DMS53 treated with DMSO at 0.1 percent for 48 hours (cell line): Measurements from ENCODE around the gene PDE7B.
A peak's percentile ranks its signal among the peaks of the same experiment; 100 is the strongest.
"Not testable (repeated sequence)": the region's sequence is repeated elsewhere in the genome, so short reads cannot be mapped to it uniquely, and the experiment has no call there.

Source experiments
- DNase-seq: peaks from one replicate; lab custom pipeline; 2025; ENCODE audit not compliant: unreplicated experiment; lab: John Stamatoyannopoulos, UW

Gene PDE7B

GRCh38 chr6:136175873-136176272 lies 324.4 kb downstream of the PDE7B start:
- no peak for DNase-seq

DNA sequence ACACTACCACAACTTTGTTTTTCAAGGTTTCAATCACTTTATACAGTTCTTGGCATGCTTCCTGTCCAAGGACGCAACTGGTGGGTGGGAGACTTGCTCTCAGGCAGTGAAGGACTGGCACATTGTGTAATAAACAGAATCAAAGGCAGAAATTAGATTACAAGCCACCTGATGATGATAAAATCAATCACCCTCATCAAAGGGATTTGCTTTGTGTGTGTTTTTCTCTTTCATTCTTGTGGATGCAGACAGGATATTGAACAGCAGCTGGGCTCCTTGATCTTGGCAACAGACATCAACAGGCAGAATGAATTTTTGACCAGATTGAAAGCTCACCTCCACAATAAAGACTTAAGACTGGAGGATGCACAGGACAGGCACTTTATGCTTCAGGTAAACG lies 327.2 kb downstream of the PDE7B start:
- no peak for DNase-seq

DNA sequence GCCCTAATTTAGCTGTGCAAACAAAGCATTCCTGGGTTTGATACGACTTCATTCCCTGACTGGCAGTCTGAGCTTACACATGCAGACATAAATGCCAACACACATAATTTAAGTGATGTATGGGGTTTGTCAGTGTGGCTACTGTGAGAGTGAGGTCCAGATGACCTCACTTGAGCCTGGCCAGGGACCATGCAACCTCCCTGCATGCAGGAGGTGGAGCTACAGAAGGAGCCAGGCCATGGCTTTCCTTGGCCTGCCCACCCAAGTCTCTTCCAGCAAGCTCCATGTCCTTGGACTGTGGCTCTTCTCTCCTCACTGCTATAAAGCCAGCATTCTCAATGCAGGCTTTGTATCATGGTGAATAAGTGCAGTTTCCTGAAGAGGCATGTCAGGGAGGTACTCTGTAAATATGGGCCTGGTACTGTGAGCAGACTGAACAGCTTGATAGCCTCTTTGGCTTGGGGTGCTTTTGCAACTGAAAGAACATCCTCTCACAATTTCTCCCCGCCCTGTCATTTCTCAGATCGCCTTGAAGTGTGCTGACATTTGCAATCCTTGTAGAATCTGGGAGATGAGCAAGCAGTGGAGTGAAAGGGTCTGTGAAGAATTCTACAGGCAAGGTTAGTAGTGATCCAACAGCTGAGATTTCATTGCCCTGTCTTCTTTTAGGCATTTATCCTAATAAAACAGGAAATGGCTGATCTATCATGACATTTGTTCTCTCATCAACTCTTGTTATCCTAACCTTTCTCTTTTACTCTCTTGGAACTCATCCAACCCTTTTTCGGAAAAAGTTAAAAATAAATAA lies 329.4 kb downstream of the PDE7B start:
- DNase-seq = no peak

GRCh38 chr6:136181512-136181833 lies 330.0 kb downstream of the PDE7B start:
- no peak for DNase-seq

DNA sequence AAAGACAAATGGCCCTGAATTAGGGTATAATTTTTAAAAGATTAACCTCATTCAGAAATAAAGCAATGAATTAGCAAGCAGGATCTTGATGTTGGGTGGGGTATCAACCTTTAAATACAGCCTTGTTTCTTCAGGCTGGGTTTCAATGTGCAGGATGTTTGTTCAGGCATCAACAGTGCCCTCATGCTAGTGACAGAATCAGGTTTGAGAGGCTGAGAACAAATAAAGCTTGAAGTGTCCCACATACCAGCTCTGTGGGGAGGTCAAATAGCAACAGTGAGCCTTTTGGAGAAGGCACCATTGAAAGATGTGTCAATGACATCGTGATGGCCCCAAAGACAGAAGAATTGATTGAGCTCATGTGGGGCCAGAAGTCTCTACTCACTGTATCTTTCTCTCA lies 330.4 kb downstream of the PDE7B start:
- DNase-seq = peak; percentile 20

- DNase-seq = no peak
Observed at GRCh38 chr6:136184738-136185137, 333.2 kb downstream of the PDE7B start.

DNA sequence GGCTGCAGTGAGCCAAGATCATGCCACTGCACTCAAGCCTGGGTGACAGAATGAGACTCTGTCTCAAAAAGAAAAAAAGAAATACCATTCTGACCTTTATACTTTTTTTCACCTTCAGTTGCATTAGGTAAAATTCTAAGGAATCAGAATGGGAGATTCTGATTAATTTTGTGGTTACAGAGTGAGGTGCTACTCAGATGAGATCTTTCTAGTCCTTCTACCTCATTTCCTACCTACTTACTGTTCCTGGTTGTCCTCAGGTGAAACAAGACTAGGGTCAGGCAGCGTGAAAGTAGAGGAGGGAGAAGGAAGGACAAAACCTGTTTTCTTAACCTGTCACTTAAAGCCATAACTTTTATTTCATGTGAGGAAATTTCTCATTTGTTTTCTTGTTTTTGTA lies 334.9 kb downstream of the PDE7B start:
- no peak for DNase-seq

- DNase-seq = no peak
Observed at GRCh38 chr6:136188486-136188885, 337.0 kb downstream of the PDE7B start.

DNA sequence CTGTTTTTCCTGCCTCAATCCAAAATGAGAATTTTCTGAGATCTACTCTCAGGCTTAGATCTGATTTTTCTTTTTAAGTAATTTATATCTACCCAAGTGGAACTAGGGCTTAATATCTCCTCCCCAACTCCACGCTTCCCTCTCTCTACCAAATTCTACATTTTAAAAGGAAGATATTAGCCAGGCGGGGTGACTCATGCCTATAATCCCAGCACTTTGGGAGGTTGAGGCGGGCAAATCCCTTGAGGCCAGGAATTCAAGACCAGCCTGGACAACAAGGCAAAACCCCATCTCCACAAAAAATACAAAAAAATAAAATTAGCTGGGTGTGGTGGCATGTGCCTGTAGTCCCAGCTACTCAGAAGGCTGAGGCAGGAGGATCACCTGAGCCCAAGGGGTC lies 337.6 kb downstream of the PDE7B start:
- DNase-seq = no peak

GRCh38 chr6:136191606-136192312 lies 340.3 kb downstream of the PDE7B start:
- no peak for DNase-seq

- DNase-seq = no peak
Observed at GRCh38 chr6:136192902-136193301, 341.4 kb downstream of the PDE7B start.

GRCh38 chr6:136201732-136202131 lies 350.2 kb downstream of the PDE7B start:
- no peak for DNase-seq

GRCh38 chr6:136208783-136209182 lies 357.3 kb downstream of the PDE7B start:
- no peak for DNase-seq

GRCh38 chr6:136209496-136209895 lies 358.0 kb downstream of the PDE7B start:
- DNase-seq = no peak

GRCh38 chr6:136210398-136211165 lies 359.1 kb downstream of the PDE7B start:
- no peak for DNase-seq

- no peak for DNase-seq
Observed at GRCh38 chr6:136212608-136213007, 361.1 kb downstream of the PDE7B start.

DNA sequence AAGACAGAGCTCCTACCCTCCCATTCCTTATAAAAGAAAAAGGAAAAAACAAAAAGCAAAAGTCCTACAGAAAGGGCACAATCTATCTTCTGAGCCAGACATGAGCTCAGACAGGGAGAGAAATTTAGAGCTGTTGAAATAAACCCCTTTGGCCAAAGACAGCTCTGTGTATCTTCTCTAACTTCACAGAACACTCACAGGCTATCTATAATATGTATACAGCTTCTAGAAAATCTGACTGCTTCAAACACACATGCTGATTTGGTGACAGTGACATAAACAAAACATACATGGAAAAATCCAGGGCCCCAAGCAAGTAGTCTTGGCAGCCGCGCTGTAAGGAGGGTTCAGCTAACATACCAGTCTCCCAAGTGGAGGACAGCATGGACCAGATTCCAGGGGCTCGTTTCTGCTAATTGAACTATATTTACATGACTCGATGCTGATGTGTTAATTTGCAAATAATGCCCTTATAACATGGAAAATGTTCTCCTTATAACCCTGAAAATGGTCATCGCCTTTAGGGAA lies 361.6 kb downstream of the PDE7B start:
- DNase-seq = no peak

DNA sequence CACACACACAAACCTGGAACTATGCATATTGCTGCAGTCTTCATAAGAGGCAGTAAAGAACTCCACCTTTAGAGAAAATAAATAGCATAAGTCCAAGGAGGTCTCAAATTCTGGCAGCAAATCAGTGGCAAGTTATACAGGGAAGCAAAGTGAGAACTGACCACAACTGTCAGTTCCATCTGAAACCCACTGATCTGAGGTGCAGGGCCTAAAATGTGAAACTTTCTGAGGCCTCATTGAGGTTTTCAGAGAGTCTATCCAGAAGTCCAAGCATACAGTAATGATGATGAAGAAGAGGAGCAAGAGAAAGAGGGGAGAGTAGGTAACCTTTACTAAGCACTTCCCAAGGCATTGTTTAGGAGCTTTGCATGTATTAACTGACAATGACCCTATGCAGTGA lies 362.4 kb downstream of the PDE7B start:
- no peak for DNase-seq

- DNase-seq = no peak
Observed at GRCh38 chr6:136216503-136217401, 365.3 kb downstream of the PDE7B start.

DNA sequence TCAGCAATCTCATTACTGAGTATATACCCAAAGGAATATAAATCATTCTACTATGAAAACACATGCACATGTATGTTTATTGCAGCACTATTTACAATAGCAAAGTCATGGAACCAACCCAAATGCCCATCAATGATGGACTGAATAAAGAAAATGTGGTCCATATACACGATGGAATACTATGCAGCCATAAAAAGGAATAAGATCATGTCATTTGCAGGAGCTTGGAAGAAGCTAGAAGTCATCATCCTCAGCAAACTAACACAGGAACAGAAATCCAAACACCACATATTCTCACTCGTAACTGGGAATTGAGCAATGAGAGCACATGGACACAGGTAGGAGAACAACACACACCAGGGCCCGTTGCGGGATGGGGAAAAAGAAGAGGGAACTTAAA lies 373.5 kb downstream of the PDE7B start:
- DNase-seq = not testable (repeated sequence)

DNA sequence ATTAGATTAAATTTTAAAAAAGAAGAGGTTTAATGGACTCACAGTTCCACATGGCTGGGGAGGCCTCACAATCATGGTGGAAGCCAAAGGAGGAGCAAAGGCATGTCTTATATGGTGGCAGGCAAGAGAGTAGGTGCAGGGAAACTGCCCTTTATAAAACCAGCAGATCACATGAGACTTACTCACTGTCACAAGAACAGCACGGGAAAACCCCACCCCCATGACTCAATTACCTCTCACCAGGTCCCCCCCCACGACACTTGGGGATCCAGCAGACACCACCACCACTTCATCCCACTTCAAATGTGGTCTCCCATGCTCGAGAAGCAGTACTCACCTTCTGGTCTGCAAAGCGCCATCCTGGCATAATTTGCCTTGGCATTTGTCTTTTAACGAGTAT lies 374.0 kb downstream of the PDE7B start:
- no peak for DNase-seq
